Gastrocnemius medialis (tissue), 4 donors: ENCODE measurements around the gene CDR2.

ENCODE experiments used
- CTCF ChIP-seq, 5 experiments: fragments of 450-650 bp in 3 of 5; fragments of 200-600 bp in 2 of 5; sonication (generic) in 2 of 5; IDR thresholded peaks in 4 of 5; conservative IDR thresholded peaks in 1 of 5; 1 replicate in 4 of 5; 2 replicates in 1 of 5; pipeline ENCODE4 v1.5.1; 2016 to 2019; ENCODE audit warnings: antibody characterized with exemption in 5 of 5, mild to moderate bottlenecking in 3 of 5, moderate library complexity in 3 of 5
- POLR2A ChIP-seq, 2 donors: fragments of 450-650 bp; IDR thresholded peaks; one replicate each; pipeline ENCODE4 v1.6.1; 2017; ENCODE audit warnings: antibody characterized with exemption in 2 of 2, mild to moderate bottlenecking in 2 of 2, moderate library complexity in 2 of 2

GRCh38 chr16:22340945-22341344 lies 33.5 kb downstream of the CDR2 start:
- TF ChIP-seq CTCF (IDR thresholded peaks at IDR 0.05 in 4 of 5, conservative IDR thresholded peaks at IDR 0.05 in 1 of 5) (no peak), POLR2A (IDR thresholded peaks at IDR 0.05) (no peak)
